Measurements from ENCODE around the gene SNX1. TPM values are rescaled to one million over a fixed set of nuclear protein-coding genes. Genes with fewer than 3 reads are reported as not detected.
"Not testable (repeated sequence)": the region's sequence is repeated elsewhere in the genome, so short reads cannot be mapped to it uniquely, and the experiment has no call there.

SNX1 gene
- polyA plus RNA-seq, 4 donors: 104 to 116 (median 108) TPM

GRCh38 chr15:64112073-64112772 is 16.4 kb downstream of the SNX1 start:
- DNase-seq (ENCODE audit: low read depth in 4 of 4, low spot score in 3 of 4): no peak

- no peak for DNase-seq (ENCODE audit: low read depth in 4 of 4, low spot score in 3 of 4)
These were observed 17.1 kb downstream of the SNX1 start for GRCh38 chr15:64112904-64113303.

GRCh38 chr15:64117759-64118487 is 22.1 kb downstream of the SNX1 start:
- no peak for DNase-seq (ENCODE audit: low read depth in 4 of 4, low spot score in 3 of 4)

- DNase-seq (ENCODE audit: low read depth in 4 of 4, low spot score in 3 of 4): not testable (repeated sequence)
These were observed 24.5 kb downstream of the SNX1 start for GRCh38 chr15:64120322-64120721.

GRCh38 chr15:64121614-64122013 is 25.8 kb downstream of the SNX1 start:
- no peak for DNase-seq (ENCODE audit: low read depth in 4 of 4, low spot score in 3 of 4)

GRCh38 chr15:64122444-64122843 is 26.7 kb downstream of the SNX1 start:
- no peak for DNase-seq (ENCODE audit: low read depth in 4 of 4, low spot score in 3 of 4)

- DNase-seq (ENCODE audit: low read depth in 4 of 4, low spot score in 3 of 4): no peak
These were observed 27.2 kb downstream of the SNX1 start for GRCh38 chr15:64122936-64123351.

GRCh38 chr15:64125978-64126377 is 30.2 kb downstream of the SNX1 start:
- no peak for DNase-seq (ENCODE audit: low read depth in 4 of 4, low spot score in 3 of 4)

GRCh38 chr15:64127521-64128270 is 31.9 kb downstream of the SNX1 start:
- DNase-seq (ENCODE audit: low read depth in 4 of 4, low spot score in 3 of 4): no peak

- DNase-seq (ENCODE audit: low read depth in 4 of 4, low spot score in 3 of 4): no peak
These were observed 34.4 kb downstream of the SNX1 start for GRCh38 chr15:64130159-64130558.

- no peak for DNase-seq (ENCODE audit: low read depth in 4 of 4, low spot score in 3 of 4)
These were observed 35.8 kb downstream of the SNX1 start for GRCh38 chr15:64131547-64131946.

- no peak for DNase-seq (ENCODE audit: low read depth in 4 of 4, low spot score in 3 of 4)
These were observed 36.4 kb downstream of the SNX1 start for GRCh38 chr15:64132217-64132616.

- no peak for DNase-seq (ENCODE audit: low read depth in 4 of 4, low spot score in 3 of 4)
These were observed 38.0 kb downstream of the SNX1 start for GRCh38 chr15:64133623-64134344.

GRCh38 chr15:64134345-64134829 is 38.6 kb downstream of the SNX1 start:
- no peak for DNase-seq (ENCODE audit: low read depth in 4 of 4, low spot score in 3 of 4)

GRCh38 chr15:64136347-64136746 is 40.6 kb downstream of the SNX1 start:
- no peak for DNase-seq (ENCODE audit: low read depth in 4 of 4, low spot score in 3 of 4)

GRCh38 chr15:64137226-64137833 is 41.5 kb downstream of the SNX1 start:
- no peak for DNase-seq (ENCODE audit: low read depth in 4 of 4, low spot score in 3 of 4)

- no peak for DNase-seq (ENCODE audit: low read depth in 4 of 4, low spot score in 3 of 4)
These were observed 42.7 kb downstream of the SNX1 start for GRCh38 chr15:64138331-64138941.

GRCh38 chr15:64141798-64142512 is 46.2 kb downstream of the SNX1 start:
- no peak for DNase-seq (ENCODE audit: low read depth in 4 of 4, low spot score in 3 of 4)

GRCh38 chr15:64143276-64143675 is 47.5 kb downstream of the SNX1 start:
- no peak for DNase-seq (ENCODE audit: low read depth in 4 of 4, low spot score in 3 of 4)

Data from left renal pelvis (tissue), 4 donors.